Skin epidermis (tissue), 12 donors: ENCODE results near the gene PARD6B.
"Not testable (repeated sequence)": the region's sequence is repeated elsewhere in the genome, so short reads cannot be mapped to it uniquely, and the experiment has no call there.

ENCODE experiments used
- H3K27ac ChIP-seq, 21 experiments: fragments of 200-600 bp; sonication (generic) in 11 of 21; one replicate each; pipeline ENCODE4 v1.5.0; 2020; ENCODE audit warnings: mild to moderate bottlenecking in 3 of 21, inconsistent platforms in 2 of 21, moderate library complexity in 2 of 21
- H3K4me3 ChIP-seq, 7 experiments: fragments of 200-600 bp; sonication (generic) in 2 of 7; one replicate each; pipeline ENCODE4 v1.5.0; 2020; ENCODE audit warnings: inconsistent platforms in 2 of 7, mild to moderate bottlenecking in 2 of 7, moderate library complexity in 1 of 7

The PARD6B gene

GRCh38 chr20:50701041-50701963 is 30.1 kb upstream of the PARD6B start:
- no peak overlapping the region for H3K27ac ChIP-seq

GRCh38 chr20:50703651-50704438 is 27.5 kb upstream of the PARD6B start:
- H3K4me3 ChIP-seq, H3K27ac ChIP-seq: not testable (repeated sequence)

More at GRCh38 chr20:50701041-50701963, 30.1 kb upstream of the PARD6B start:
- H3K4me3 ChIP-seq: no peak overlapping the region

GRCh38 chr20:50704514-50704913 is 26.9 kb upstream of the PARD6B start:
- no peak overlapping the region for H3K4me3 ChIP-seq
- no peak overlapping the region for H3K27ac ChIP-seq

GRCh38 chr20:50704971-50705370 is 26.4 kb upstream of the PARD6B start:
- Histone ChIP-seq H3K4me3 (no peak overlapping the region), H3K27ac (no peak overlapping the region)

GRCh38 chr20:50708845-50709635 is 22.3 kb upstream of the PARD6B start:
- no peak overlapping the region for H3K4me3 ChIP-seq
- no peak overlapping the region for H3K27ac ChIP-seq

- Histone ChIP-seq H3K4me3 (no peak overlapping the region), H3K27ac (no peak overlapping the region)
These were observed 21.8 kb upstream of the PARD6B start for GRCh38 chr20:50709636-50709973.

- no peak overlapping the region for H3K4me3 ChIP-seq
- H3K27ac ChIP-seq: peak overlapping the region in 3 of 21 experiments; percentile 11 to 47 (median 36)
These were observed 20.8 kb upstream of the PARD6B start for GRCh38 chr20:50710492-50711063.

- Histone ChIP-seq H3K27ac (peak overlapping the region in 2 of 21 experiments; percentile 11 to 36), H3K4me3 (no peak overlapping the region)
These were observed 20.1 kb upstream of the PARD6B start for GRCh38 chr20:50711113-50711825.

GRCh38 chr20:50712771-50713656 is 18.4 kb upstream of the PARD6B start:
- Histone ChIP-seq H3K27ac (no peak overlapping the region), H3K4me3 (no peak overlapping the region)

- Histone ChIP-seq H3K4me3 (no peak overlapping the region), H3K27ac (no peak overlapping the region)
These were observed 17.7 kb upstream of the PARD6B start for GRCh38 chr20:50713657-50714101.

- not testable (repeated sequence) for H3K27ac ChIP-seq, H3K4me3 ChIP-seq
These were observed 17.0 kb upstream of the PARD6B start for GRCh38 chr20:50714426-50714825.

GRCh38 chr20:50715694-50716093 is 15.7 kb upstream of the PARD6B start:
- H3K27ac ChIP-seq: no peak overlapping the region
- no peak overlapping the region for H3K4me3 ChIP-seq

- Histone ChIP-seq H3K4me3 (no peak overlapping the region), H3K27ac (no peak overlapping the region)
These were observed 14.9 kb upstream of the PARD6B start for GRCh38 chr20:50716518-50716917.

- no peak overlapping the region for H3K4me3 ChIP-seq
- no peak overlapping the region for H3K27ac ChIP-seq
These were observed 14.1 kb upstream of the PARD6B start for GRCh38 chr20:50717312-50717711.

- no peak overlapping the region for H3K27ac ChIP-seq
- H3K4me3 ChIP-seq: no peak overlapping the region
These were observed 13.2 kb upstream of the PARD6B start for GRCh38 chr20:50717974-50718761.

GRCh38 chr20:50719328-50719727 is 12.1 kb upstream of the PARD6B start:
- Histone ChIP-seq H3K4me3 (no peak overlapping the region), H3K27ac (no peak overlapping the region)

- Histone ChIP-seq H3K27ac (no peak overlapping the region), H3K4me3 (no peak overlapping the region)
These were observed 11.4 kb upstream of the PARD6B start for GRCh38 chr20:50720026-50720425.
